Stimulated activated naive CD4-positive, alpha-beta T cell treated with Interleukin-2 at 50 U/mL for 16 hours (primary cell): ENCODE measurements around the gene RSRC2.
"Not testable (repeated sequence)": the region's sequence is repeated elsewhere in the genome, so short reads cannot be mapped to it uniquely, and the experiment has no call there.

Experiments
- DNase-seq: peaks from one replicate; lab custom pipeline; 2025; lab: John Stamatoyannopoulos, UW

RSRC2 gene

GRCh38 chr12:122518908-122519307, 7.8 kb downstream of the RSRC2 start:
- DNase-seq, result no peak

GRCh38 chr12:122517877-122518276, 8.9 kb downstream of the RSRC2 start:
- no peak for DNase-seq

GRCh38 chr12:122516544-122517361, 10.0 kb downstream of the RSRC2 start:
- no peak for DNase-seq

- DNase-seq, result no peak
Measured at GRCh38 chr12:122515275-122515674, 11.5 kb downstream of the RSRC2 start.

DNA sequence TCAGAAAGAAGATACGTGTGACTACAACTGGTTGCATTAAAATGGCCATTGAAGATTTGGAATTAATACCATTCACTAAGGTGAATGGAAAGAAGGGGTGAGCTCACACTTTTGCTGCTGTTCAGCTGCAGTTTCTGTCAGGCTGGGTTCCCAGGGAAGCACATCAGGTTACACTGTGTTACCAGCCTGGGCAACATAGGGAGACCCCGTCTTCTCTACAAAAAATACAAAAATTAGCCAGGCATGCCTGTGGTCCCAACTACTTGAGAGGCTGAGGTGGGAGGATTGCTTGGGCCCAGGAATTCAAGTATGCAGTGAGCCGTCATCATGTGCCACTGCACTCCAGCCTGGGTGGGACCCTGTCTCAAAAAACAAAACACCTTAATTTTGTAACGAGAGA, 13.1 kb downstream of the RSRC2 start:
- DNase-seq, result no peak

GRCh38 chr12:122513028-122513427, 13.7 kb downstream of the RSRC2 start:
- not testable (repeated sequence) for DNase-seq

DNA sequence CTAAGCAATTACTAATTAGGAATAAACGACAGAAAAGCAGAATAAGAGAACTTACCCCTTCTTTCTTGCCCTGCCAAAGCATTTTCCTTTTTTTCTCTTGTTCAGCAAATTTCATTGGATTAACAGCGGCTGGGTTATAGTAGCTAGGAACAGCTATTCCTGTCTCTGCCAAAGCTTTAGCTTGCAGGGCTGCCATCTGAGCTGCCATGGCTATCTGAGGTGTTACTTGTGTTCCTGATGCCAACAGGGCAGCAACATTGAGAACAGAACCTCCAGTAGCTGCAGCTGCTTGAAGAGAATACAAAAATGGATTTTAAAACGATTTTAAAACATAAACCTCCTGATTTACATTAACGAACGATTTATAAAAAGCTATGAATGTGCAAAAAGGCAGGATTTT, 18.6 kb downstream of the RSRC2 start:
- DNase-seq, result no peak

GRCh38 chr12:122506393-122506938, 20.3 kb downstream of the RSRC2 start:
- no peak for DNase-seq

- DNase-seq, result no peak
Measured at GRCh38 chr12:122505419-122506051, 21.2 kb downstream of the RSRC2 start.

GRCh38 chr12:122503783-122504590, 22.7 kb downstream of the RSRC2 start:
- no peak for DNase-seq

DNA sequence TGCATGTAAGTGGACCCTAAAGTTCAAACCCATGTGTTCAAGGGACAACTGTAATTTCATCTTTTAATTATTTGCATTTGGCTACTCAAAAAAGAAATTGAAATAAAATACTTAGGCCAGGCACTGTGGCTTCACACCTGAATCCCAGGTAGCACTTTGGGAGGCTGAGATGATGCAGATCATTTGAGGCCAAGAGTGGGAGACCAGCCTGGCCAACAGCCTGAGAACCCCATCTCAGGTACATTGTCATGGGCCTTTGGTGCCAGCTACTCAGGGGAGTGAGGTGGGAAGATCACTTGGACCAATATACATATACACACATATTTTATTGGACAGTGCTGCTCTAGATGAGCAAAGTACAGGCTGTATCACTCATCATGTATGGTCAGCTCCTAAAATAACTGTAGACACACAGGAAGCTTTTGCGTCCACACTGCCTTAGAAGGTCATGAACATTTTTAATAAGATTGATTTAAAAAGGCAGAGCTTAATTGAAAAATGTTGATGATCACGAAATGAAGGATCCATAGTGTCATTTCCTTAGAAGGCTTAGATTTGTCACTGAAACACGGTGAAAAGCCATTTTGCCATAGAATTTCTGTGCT, 23.5 kb downstream of the RSRC2 start:
- DNase-seq, result no peak

- no peak for DNase-seq
Measured at GRCh38 chr12:122501489-122501989, 25.2 kb downstream of the RSRC2 start.

DNA sequence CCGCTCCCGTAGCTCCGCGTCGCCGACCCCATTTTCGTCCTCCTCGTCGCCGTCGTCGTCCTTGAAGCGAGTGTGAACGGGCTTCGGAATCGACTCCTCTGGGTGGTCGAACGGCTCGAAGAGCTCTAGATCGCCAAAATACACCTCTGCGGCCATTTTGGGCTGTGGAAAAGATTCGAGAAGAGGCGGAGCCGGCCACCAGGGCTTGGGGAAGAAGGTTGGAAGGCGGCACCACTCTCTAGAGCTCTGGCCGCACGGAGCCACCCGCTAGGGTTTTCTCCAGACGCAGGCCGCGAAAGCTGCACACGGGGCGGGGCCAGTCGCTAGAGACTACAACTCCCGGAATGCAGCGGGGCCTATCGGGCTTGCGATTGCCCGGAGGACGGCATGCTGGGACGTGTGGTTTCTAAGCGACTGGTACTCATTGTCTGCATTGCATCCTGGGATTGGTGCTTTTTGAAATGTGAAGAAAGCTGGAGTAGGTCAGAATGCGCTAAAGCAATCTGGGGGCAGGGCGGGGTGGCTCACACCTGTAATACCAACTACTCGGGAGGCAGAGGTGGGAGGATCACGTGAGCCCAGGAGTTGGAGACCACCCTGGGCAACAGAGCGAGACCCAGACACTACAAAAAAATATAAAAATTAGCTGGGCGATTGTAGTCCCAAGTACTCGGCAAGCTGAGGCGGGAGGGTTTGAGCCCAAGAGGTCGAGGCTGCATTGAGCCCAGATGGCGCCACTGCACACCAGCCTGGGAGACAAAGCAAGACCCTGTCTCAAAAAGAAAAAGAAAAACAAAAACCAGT, 25.8 kb downstream of the RSRC2 start, which contains the start of gene ZCCHC8:
Gene ZCCHC8 (minus strand): TSS at position 248 of the 804 bp plus-strand sequence. CDS start 92 bp downstream, at position 156.
- peak; percentile 97 for DNase-seq

- peak; percentile 37 for DNase-seq
Measured at GRCh38 chr12:122499991-122500684, 26.6 kb downstream of the RSRC2 start.

DNA sequence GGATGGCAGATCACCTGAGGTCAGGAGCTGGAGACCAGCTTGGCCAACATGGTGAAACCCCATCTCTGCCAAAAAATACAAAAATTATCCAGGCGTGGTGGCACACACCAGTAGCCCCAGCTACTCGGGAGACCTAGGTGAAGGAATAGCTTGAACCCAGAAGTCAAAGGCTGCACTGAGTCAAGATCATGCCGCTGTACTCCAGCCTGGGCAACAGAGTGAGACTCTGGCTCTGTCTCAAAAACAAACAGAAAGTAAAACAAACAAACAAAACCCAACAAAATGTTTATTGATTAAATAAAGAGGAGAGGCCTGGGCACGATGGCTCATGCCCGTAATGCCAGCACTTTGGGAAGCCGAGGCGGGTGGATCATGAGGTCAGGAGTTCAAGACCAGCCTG, 31.5 kb downstream of the RSRC2 start:
- DNase-seq, result no peak

GRCh38 chr12:122493222-122493621, 33.5 kb downstream of the RSRC2 start:
- not testable (repeated sequence) for DNase-seq

- no peak for DNase-seq
Measured at GRCh38 chr12:122491991-122492390, 34.7 kb downstream of the RSRC2 start.

GRCh38 chr12:122489038-122489437, 37.7 kb downstream of the RSRC2 start:
- DNase-seq, result no peak

DNA sequence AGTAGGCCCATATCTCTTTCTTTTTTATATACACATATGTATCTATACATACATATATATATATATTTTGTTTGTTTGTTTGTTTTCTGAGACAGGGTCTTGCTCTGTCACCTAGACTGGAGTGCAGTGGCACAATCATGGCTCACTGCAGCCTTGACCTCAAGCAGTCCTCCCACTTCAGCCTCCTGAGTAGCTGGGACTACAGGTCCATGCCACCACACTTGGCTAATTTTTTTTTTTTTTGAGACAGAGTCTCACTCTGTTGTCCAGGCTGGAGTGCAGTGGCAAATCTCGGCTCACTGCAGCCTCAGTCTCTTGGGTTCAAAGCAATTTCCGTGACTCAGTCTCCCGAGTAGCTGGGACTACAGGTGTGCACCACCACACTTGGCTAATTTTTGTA, 38.9 kb downstream of the RSRC2 start:
- not testable (repeated sequence) for DNase-seq

GRCh38 chr12:122486805-122487426, 39.8 kb downstream of the RSRC2 start:
- no peak for DNase-seq
